Measurements from ENCODE around the gene ERBB3. TPM values are rescaled to one million over a fixed set of nuclear protein-coding genes. Genes with fewer than 3 reads are reported as not detected.

The ERBB3 gene
- total RNA-seq (2014; rRNA removed) (28.0 and 40.6 TPM in 2 replicates), Bru-seq, nascent RNA (percentile 67 among the genes with signal in this experiment), BruChase-seq, experiment 1, labeled RNA remaining after a 6-hour chase (percentile 76 among the genes with signal in this experiment), BruChase-seq, experiment 2, labeled RNA remaining after a 2-hour chase (percentile 75 among the genes with signal in this experiment)
- long read RNA-seq, full-length matches to known transcripts: 19 of 44 reads
- long read RNA-seq, partial matches to known transcripts: 21 of 44 reads
- long read RNA-seq, other reads (novel, unspliced or antisense): 4 of 44 reads

DNA sequence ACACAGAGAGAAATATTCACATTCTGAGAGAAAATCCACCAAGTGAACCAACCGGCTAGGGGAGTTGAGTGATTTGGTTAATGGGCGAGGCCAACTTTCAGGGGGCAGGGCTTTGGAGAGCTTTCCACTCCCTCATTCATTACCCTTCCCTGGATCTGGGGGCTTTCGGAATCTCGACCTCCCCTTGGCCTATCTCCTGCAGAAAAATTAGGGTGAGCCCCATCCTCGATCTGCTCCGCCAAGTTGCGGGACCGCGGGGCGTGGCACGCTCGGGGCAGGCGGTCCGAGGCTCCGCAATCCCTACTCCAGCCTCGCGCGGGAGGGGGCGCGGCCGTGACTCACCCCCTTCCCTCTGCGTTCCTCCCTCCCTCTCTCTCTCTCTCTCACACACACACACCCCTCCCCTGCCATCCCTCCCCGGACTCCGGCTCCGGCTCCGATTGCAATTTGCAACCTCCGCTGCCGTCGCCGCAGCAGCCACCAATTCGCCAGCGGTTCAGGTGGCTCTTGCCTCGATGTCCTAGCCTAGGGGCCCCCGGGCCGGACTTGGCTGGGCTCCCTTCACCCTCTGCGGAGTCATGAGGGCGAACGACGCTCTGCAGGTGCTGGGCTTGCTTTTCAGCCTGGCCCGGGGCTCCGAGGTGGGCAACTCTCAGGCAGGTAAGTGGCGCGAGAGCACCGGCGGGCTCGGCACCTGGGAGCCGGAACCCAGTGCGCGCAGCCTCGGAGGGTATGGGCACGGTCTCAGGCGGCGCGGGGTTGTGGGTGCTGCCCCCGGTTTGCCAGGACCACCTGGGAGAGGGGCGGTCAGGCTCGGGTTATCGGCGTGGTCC is at the start of gene ERBB3:
Gene ERBB3, plus strand, starts transcription at position 443 of the 833 bp plus-strand sequence. Its CDS starts 136 bp downstream, at position 579.
- H3K36me3 ChIP-seq (ENCODE audit: low read depth, low read length): no peaks in the 10 kb centered on the region
- H3K4me3 ChIP-seq (ENCODE audit: low read length): peak within 1 kb of the TSS; percentile 86
- peak within 1 kb of the TSS; percentile 93 for H3K4me2 ChIP-seq (ENCODE audit: low read length)
- H3F3A ChIP-seq (ENCODE audit: low read length, unreplicated experiment): no peaks in the 10 kb centered on the region
- H3K4me1 ChIP-seq (ENCODE audit: insufficient read depth, low read length): peaks cover 19% of the 10 kb centered on the region
- H2AFZ ChIP-seq (ENCODE audit: low read length): peak within 1 kb of the TSS; percentile 93
- no TSS peak for BruUV-seq (replicated peaks)
- no peaks in the 10 kb centered on the region for H4K20me1 ChIP-seq (ENCODE audit: low read length)
- peak within 1 kb of the TSS; percentile 82 for H3K27ac ChIP-seq (ENCODE audit: low read length)
- H3K9me3 ChIP-seq (ENCODE audit: low read length): no peaks in the 10 kb centered on the region
- H3K9ac ChIP-seq (ENCODE audit: low read length): peak within 1 kb of the TSS; percentile 76
- CTCF ChIA-PET: interaction anchor here (0.6 to 1.2 kb wide), 3 partner anchors 25 to 250 kb away, joined by 3 to 17 read pairs (median 5); partner anchors contain the start of gene PA2G4
- no peaks in the 10 kb centered on the region for H3K9me2 ChIP-seq (replicated peaks; ENCODE audit: low read length)
- no peaks in the 10 kb centered on the region for H3K27me3 ChIP-seq (ENCODE audit: low read length)
- TF ChIP-seq EZH2phosphoT487 (IDR thresholded peaks at IDR 0.05; ENCODE audit: borderline replicate concordance, low read length) (no peak), EZH2 (IDR thresholded peaks at IDR 0.05; ENCODE audit: low read length, unreplicated experiment) (no peak)
- TF ChIP-seq, protein P1, sequence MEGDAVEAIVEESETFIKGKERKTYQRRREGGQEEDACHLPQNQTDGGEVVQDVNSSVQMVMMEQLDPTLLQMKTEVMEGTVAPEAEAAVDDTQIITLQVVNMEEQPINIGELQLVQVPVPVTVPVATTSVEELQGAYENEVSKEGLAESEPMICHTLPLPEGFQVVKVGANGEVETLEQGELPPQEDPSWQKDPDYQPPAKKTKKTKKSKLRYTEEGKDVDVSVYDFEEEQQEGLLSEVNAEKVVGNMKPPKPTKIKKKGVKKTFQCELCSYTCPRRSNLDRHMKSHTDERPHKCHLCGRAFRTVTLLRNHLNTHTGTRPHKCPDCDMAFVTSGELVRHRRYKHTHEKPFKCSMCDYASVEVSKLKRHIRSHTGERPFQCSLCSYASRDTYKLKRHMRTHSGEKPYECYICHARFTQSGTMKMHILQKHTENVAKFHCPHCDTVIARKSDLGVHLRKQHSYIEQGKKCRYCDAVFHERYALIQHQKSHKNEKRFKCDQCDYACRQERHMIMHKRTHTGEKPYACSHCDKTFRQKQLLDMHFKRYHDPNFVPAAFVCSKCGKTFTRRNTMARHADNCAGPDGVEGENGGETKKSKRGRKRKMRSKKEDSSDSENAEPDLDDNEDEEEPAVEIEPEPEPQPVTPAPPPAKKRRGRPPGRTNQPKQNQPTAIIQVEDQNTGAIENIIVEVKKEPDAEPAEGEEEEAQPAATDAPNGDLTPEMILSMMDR (conservative IDR thresholded peaks at IDR 0.05; ENCODE audit: low read depth, low read length): no peak
- H3K79me2 ChIP-seq (ENCODE audit: low read length): peaks cover 30% of the 10 kb centered on the region
- ATAC-seq (peak; percentile 78), DNase-seq (peak; percentile 89)
- POLR2A ChIA-PET (ENCODE audit: unreplicated experiment): interaction anchor here (0.5 to 0.9 kb wide), 2 partner anchors 24 to 36 kb away, joined by 3 to 4 read pairs; partner anchors contain the start of gene PA2G4
- intact Hi-C loops (cut with micrococcal nuclease): loop anchor here (1.0 to 5.0 kb wide), 2 partner anchors 24 to 37 kb away; partner anchors contain the start of genes PA2G4, RPL41 and ZC3H10

GRCh38 chr12:56031987-56032386 is 48.0 kb upstream of the ERBB3 start:
- ChIA-PET POLR2A (ENCODE audit: unreplicated experiment) (no interaction called here), CTCF (no interaction called here)

More at GRCh38 chr12:56031987-56032386, 48.0 kb upstream of the ERBB3 start:
- ATAC-seq (no peak), DNase-seq (no peak)
- no peak overlapping the region for H2AFZ ChIP-seq (ENCODE audit: low read length)
- H3K27me3 ChIP-seq (ENCODE audit: low read length): no peaks in the 10 kb centered on the region
- no peaks in the 10 kb centered on the region for H3K9me3 ChIP-seq (ENCODE audit: low read length)
- TF ChIP-seq EZH2phosphoT487 (IDR thresholded peaks at IDR 0.05; ENCODE audit: borderline replicate concordance, low read length) (no peak), EZH2 (IDR thresholded peaks at IDR 0.05; ENCODE audit: low read length, unreplicated experiment) (no peak)
- TF ChIP-seq, protein P1 (conservative IDR thresholded peaks at IDR 0.05; ENCODE audit: low read depth, low read length): no peak
- no peaks in the 10 kb centered on the region for H3K36me3 ChIP-seq (ENCODE audit: low read depth, low read length)
- H3K27ac ChIP-seq (ENCODE audit: low read length): no peak overlapping the region
- no peaks in the 10 kb centered on the region for H3K9me2 ChIP-seq (replicated peaks; ENCODE audit: low read length)
- no peaks in the 10 kb centered on the region for H3K79me2 ChIP-seq (ENCODE audit: low read length)
- H3K4me3 ChIP-seq (ENCODE audit: low read length): no peak overlapping the region
- no peaks in the 10 kb centered on the region for H4K20me1 ChIP-seq (ENCODE audit: low read length)
- no TSS peak for BruUV-seq (replicated peaks)
- H3K4me1 ChIP-seq (ENCODE audit: insufficient read depth, low read length): peaks cover 17% of the 10 kb centered on the region
- H3K9ac ChIP-seq (ENCODE audit: low read length): no peak overlapping the region
- intact Hi-C loops (cut with micrococcal nuclease): no loop called here
- no peak overlapping the region for H3K4me2 ChIP-seq (ENCODE audit: low read length)
- no peaks in the 10 kb centered on the region for H3F3A ChIP-seq (ENCODE audit: low read length, unreplicated experiment)

Measured in PC-3 (cell line).